SH-SY5Y (cell line): ENCODE measurements around the gene OR1L1.

Source experiments
- GATA2 ChIP-seq: IDR thresholded peaks from 2 replicates; pipeline ENCODE4 v1.6.1; 2011; ENCODE audit warnings: mild to moderate bottlenecking, low read depth, low read length
- GATA3 ChIP-seq: IDR thresholded peaks from 2 replicates; pipeline ENCODE4 v1.6.1; 2011; ENCODE audit warnings: low read depth, mild to moderate bottlenecking, low read length, moderate library complexity

- TF ChIP-seq GATA3 (no peak), GATA2 (no peak)
Observed at GRCh38 chr9:122672481-122672880, 11.0 kb downstream of the OR1L1 start.
